MCF 10A (cell line): ENCODE results near the gene PSMC3IP. TPM values are rescaled to one million over a fixed set of nuclear protein-coding genes. Genes with fewer than 3 reads are reported as not detected.

ENCODE experiments used
- BruUV-seq: library from RNA; stranded (reverse); fragments of 400-500 nt; replicated peaks from 2 replicates; lab custom pipeline; 2021; lab: Mats Ljungman, UMichigan
- CTCF ChIA-PET: fragments of 300-600 bp; sonication (Branson Sonifier 250); formaldehyde crosslinking; extraction: SDS; loops from one replicate; lab custom pipeline; 2021; ENCODE audit warnings: antibody characterized with exemption, inconsistent platforms; lab: Yijun Ruan, JAX
- POLR2A ChIA-PET: fragments of 300-600, 350-650 bp; sonication (Branson Sonifier 250); formaldehyde crosslinking; extraction: SDS; loops from one replicate; lab custom pipeline; 2020; ENCODE audit warnings: antibody characterized with exemption, inconsistent platforms; lab: Yijun Ruan, JAX
- DNase-seq: peaks from one replicate; pipeline ENCODE4 v3.0.0-alpha.2; 2018; ENCODE audit not compliant: unreplicated experiment
- H3K27ac Mint-ChIP-seq: one replicate; pipeline ENCODE4 v1.8.0; 2022; ENCODE audit warnings: mild to moderate bottlenecking, low read depth, mixed read lengths; ENCODE audit not compliant: unreplicated experiment
- H3K27me3 Mint-ChIP-seq: one replicate; pipeline ENCODE4 v1.8.0; 2022; ENCODE audit warnings: mixed read lengths; ENCODE audit not compliant: insufficient read depth, unreplicated experiment
- H3K36me3 Mint-ChIP-seq: one replicate; pipeline ENCODE4 v1.8.0; 2022; ENCODE audit warnings: mild to moderate bottlenecking, moderate library complexity, mixed read lengths; ENCODE audit not compliant: insufficient read depth, unreplicated experiment
- H3K4me1 Mint-ChIP-seq: one replicate; pipeline ENCODE4 v1.8.0; 2022; ENCODE audit warnings: mixed read lengths; ENCODE audit not compliant: insufficient read depth, unreplicated experiment
- H3K4me3 Mint-ChIP-seq: one replicate; pipeline ENCODE4 v1.8.0; 2022; ENCODE audit warnings: mild to moderate bottlenecking, moderate library complexity, mixed read lengths; ENCODE audit not compliant: unreplicated experiment
- H3K9me3 Mint-ChIP-seq: one replicate; pipeline ENCODE4 v1.8.0; 2022; ENCODE audit warnings: mixed read lengths; ENCODE audit not compliant: unreplicated experiment
- intact Hi-C: fragments of 100-400 bp; cut with micrococcal nuclease; formaldehyde crosslinking; loops from 2 replicates; pipeline ENCODE4 v1.14.1; 2022
- total RNA-seq: library from RNA; stranded (reverse); gene quantifications from 2 replicates; pipeline ENCODE4 v1.2.3, GENCODE V29; 2022
- TF ChIP-seq, protein P1 (sequence below): fragments of 200-600 bp; IDR thresholded peaks from one replicate; pipeline ENCODE4 v1.8.0; 2022; ENCODE audit warnings: antibody characterized with exemption, mild to moderate bottlenecking; ENCODE audit not compliant: unreplicated experiment

The PSMC3IP gene
- total RNA-seq, 1 experiment from 2014 or later = 12.0 TPM

DNA sequence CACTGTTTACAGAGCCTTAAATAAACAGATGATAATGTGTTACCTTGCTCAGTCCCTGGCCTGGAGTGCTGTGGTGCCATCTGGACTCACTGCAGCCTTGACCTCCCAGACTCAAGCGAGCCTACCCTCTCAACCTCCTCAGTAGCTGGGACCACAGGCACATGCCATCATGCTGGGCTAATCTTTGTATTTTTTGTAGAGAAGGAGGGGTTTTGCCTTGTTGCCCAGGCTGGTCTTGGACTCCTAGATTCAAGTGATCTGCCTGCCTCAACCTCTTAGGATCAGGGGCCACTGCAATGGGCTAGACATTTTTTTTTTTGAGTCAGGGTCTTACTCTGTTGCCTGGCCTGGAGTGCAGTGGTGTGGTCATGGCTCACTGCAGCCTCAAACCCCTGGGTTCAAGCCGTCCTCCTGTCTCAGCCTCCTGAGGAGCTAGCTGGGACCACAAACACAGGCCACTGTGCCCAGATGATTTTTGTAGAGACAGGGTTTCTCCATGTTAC is 46.5 kb downstream of the PSMC3IP start:
- no peak overlapping the region for H3K27ac Mint-ChIP-seq

DNA sequence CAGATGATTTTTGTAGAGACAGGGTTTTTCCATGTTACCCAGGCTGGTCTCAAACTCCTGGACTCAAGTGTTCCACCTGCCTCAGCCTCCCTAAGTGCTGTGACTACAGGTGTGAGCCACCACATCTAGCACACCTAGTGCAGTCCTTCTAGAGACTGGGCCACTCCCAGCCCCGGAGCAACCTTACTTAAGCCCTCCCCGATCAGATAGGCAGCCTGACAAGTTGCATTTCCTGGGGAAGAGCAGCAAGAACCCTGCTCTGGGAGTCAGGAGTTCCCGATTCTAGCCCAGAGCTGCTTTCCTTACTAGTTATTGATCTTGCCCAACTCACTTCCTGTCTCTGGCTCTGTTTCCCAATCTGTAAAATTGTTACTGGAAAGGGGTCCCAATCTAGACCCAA is 48.5 kb downstream of the PSMC3IP start:
- TF ChIP-seq, protein P1, sequence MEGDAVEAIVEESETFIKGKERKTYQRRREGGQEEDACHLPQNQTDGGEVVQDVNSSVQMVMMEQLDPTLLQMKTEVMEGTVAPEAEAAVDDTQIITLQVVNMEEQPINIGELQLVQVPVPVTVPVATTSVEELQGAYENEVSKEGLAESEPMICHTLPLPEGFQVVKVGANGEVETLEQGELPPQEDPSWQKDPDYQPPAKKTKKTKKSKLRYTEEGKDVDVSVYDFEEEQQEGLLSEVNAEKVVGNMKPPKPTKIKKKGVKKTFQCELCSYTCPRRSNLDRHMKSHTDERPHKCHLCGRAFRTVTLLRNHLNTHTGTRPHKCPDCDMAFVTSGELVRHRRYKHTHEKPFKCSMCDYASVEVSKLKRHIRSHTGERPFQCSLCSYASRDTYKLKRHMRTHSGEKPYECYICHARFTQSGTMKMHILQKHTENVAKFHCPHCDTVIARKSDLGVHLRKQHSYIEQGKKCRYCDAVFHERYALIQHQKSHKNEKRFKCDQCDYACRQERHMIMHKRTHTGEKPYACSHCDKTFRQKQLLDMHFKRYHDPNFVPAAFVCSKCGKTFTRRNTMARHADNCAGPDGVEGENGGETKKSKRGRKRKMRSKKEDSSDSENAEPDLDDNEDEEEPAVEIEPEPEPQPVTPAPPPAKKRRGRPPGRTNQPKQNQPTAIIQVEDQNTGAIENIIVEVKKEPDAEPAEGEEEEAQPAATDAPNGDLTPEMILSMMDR = no peak
- H3K27me3 Mint-ChIP-seq = no peaks in the 10 kb centered on the region
- BruUV-seq = no TSS peak
- intact Hi-C loops = loop anchor here (5.0 kb wide), 2 partner anchors 307 to 407 kb away; partner anchors contain the start of genes HSPB9 and KAT2A
- CTCF ChIA-PET = interaction anchor here (0.7 to 3.3 kb wide), 5 partner anchors 10 to 571 kb away, joined by 3 to 24 read pairs (median 3); partner anchors contain the start of gene RAMP2
- no peaks in the 10 kb centered on the region for H3K36me3 Mint-ChIP-seq
- no peaks in the 10 kb centered on the region for H3K9me3 Mint-ChIP-seq
- peaks cover 17% of the 10 kb centered on the region for H3K4me1 Mint-ChIP-seq
- POLR2A ChIA-PET = interaction anchor here (0.9 to 4.4 kb wide), 7 partner anchors 10 to 141 kb away, joined by 3 to 43 read pairs (median 5); partner anchors contain the start of genes PSMC3IP and STAT3
- DNase-seq = no peak
- no peak overlapping the region for H3K27ac Mint-ChIP-seq
- no peak overlapping the region for H3K4me3 Mint-ChIP-seq

More for the DNA sequence above, 46.5 kb downstream of the PSMC3IP start:
- no peaks in the 10 kb centered on the region for H3K27me3 Mint-ChIP-seq
- TF ChIP-seq, protein P1 = no peak
- no peaks in the 10 kb centered on the region for H3K36me3 Mint-ChIP-seq
- H3K4me1 Mint-ChIP-seq = peaks cover 18% of the 10 kb centered on the region
- intact Hi-C loops = no loop called here
- H3K4me3 Mint-ChIP-seq = no peak overlapping the region
- CTCF ChIA-PET = interaction anchor here (0.6 to 2.1 kb wide), 7 partner anchors 9 to 210 kb away, joined by 3 to 10 read pairs (median 4); partner anchors contain the start of gene PSMC3IP
- DNase-seq = no peak
- no peaks in the 10 kb centered on the region for H3K9me3 Mint-ChIP-seq
- POLR2A ChIA-PET = interaction anchor here (0.6 to 4.4 kb wide), 9 partner anchors 12 to 121 kb away, joined by 3 to 43 read pairs (median 4); partner anchors contain the start of genes RETREG3 and TUBG1
- no TSS peak for BruUV-seq

DNA sequence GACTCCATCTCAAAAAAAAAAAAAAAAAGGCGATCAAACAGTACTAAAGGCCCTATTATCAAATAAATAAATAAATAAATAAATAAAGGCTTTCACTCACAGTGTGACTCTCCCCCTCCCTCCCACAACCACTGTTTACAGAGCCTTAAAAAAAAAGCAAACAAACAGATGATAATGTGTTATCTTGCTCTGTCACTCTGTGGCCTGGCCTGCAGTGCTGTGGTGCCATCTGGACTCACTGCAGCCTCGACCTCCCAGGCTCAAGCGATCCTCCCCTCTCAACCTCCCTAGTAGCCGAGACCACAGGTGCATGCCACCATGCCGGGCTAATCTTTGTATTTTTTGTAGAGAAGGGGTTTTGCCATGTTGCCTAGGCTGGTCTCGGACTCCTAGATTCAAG is 49.6 kb downstream of the PSMC3IP start:
- DNase-seq = no peak
- TF ChIP-seq, protein P1 = no peak
- Mint-ChIP-seq H3K4me1 (peaks cover 17% of the 10 kb centered on the region), H3K27me3 (no peaks in the 10 kb centered on the region), H3K4me3 (no peak overlapping the region), H3K36me3 (no peaks in the 10 kb centered on the region), H3K27ac (no peak overlapping the region), H3K9me3 (no peaks in the 10 kb centered on the region)
- no TSS peak for BruUV-seq
- ChIA-PET CTCF (interaction anchor here (0.5 to 3.3 kb wide), 13 partner anchors 9 to 559 kb away, joined by 3 to 24 read pairs (median 4); no protein-coding TSS in a partner anchor), POLR2A (interaction anchor here (0.6 to 1.6 kb wide), 8 partner anchors 8 to 139 kb away, joined by 3 to 8 read pairs (median 4); partner anchors contain the start of genes CAVIN1, NAGLU and STAT3)
- intact Hi-C loops = loop anchor here (1.0 to 5.0 kb wide), 3 partner anchors 205 to 406 kb away; partner anchors contain the start of genes HSPB9 and KAT2A

DNA sequence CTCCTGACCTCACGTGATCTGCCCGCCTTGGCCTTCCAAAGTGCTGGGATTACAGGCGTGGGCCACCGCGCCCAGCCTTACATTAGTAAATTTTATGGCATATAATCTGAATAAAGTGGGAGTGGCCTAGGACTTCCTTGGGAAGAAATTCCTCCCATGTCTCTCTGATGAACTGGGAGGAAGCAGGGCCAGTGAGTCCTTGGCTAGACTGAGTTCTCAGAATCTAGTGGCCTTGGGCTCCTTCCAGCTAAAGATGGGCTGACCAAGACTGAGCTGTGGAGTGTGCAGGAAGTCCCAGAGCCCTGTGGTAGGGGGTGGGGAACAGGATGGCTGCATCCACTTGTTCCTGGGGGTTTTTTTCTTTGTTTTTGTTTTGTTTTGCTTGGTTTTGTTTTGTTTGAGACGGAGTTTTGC is 51.5 kb downstream of the PSMC3IP start:
- CTCF ChIA-PET = no interaction called here
- no TSS peak for BruUV-seq
- Mint-ChIP-seq H3K4me1 (peaks cover 25% of the 10 kb centered on the region), H3K27me3 (no peaks in the 10 kb centered on the region), H3K36me3 (no peaks in the 10 kb centered on the region), H3K27ac (no peak overlapping the region), H3K4me3 (no peak overlapping the region), H3K9me3 (no peaks in the 10 kb centered on the region)
- DNase-seq = no peak
- POLR2A ChIA-PET = interaction anchor here (1.6 kb wide), 1 partner anchor 7 kb away, joined by 4 read pairs; no protein-coding TSS in a partner anchor
- TF ChIP-seq, protein P1 = no peak
- intact Hi-C loops = loop anchor here (5.0 kb wide), 2 partner anchors 304 to 404 kb away; partner anchors contain the start of genes HSPB9 and KAT2A
